Right lobe of liver (tissue), 6 donors: Measurements from ENCODE around the gene KRT84. TPM values are rescaled to one million over a fixed set of nuclear protein-coding genes. Genes with fewer than 3 reads are reported as not detected.

Experiments
- ATAC-seq, 4 donors: fragments of 200-7000 bp; cut with Tn5 transposase; one replicate each; pipeline ENCODE4 v1.9.1; 2020; ENCODE audit warnings: mild to moderate bottlenecking in 4 of 4, moderate library complexity in 4 of 4
- DNase-seq, 3 donors: peaks; one replicate each; pipeline ENCODE4 v3.0.0-alpha.2; 2020
- H3K27ac ChIP-seq, 3 donors: fragments of 200-600 bp; one replicate each; pipeline ENCODE4 v1.8.0; 2022
- H3K27me3 ChIP-seq, 2 donors: fragments of 200-600 bp; one replicate each; pipeline ENCODE4 v1.8.0; 2022
- H3K36me3 ChIP-seq, 4 donors: fragments of 200-600 bp; sonication (generic) in 1 of 4; one replicate each; pipeline versions ENCODE4 v1.5.1 to v1.8.0; 2017 to 2022; ENCODE audit warnings: control low read depth in 1 of 4
- H3K4me1 ChIP-seq, 4 donors: fragments of 200-600 bp; sonication (generic) in 1 of 4; one replicate each; pipeline versions ENCODE4 v1.5.1 to v1.8.0; 2017 to 2022; ENCODE audit warnings: control low read depth in 1 of 4
- H3K4me3 ChIP-seq, 3 donors: fragments of 200-600 bp; one replicate each; pipeline ENCODE4 v1.8.0; 2022
- H3K9me3 ChIP-seq, 4 donors: fragments of 200-600 bp; sonication (generic) in 1 of 4; one replicate each; pipeline versions ENCODE4 v1.5.1 to v1.8.0; 2017 to 2022; ENCODE audit warnings: control low read depth in 1 of 4
- CTCF ChIP-seq, 4 donors: fragments of 200-600 bp in 3 of 4; fragments of 450-650 bp in 1 of 4; IDR thresholded peaks; one replicate each; pipeline versions ENCODE4 v1.5.1 to v1.8.0; 2016 to 2022; ENCODE audit warnings: antibody characterized with exemption in 4 of 4, mild to moderate bottlenecking in 2 of 4
- POLR2A ChIP-seq: fragments of 450-650 bp; IDR thresholded peaks from one replicate; pipeline ENCODE4 v1.6.1; 2017; ENCODE audit warnings: antibody characterized with exemption, mild to moderate bottlenecking
- WGBS: methylation state at CpG from one replicate; pipeline ENCODE4 v1.1.6; 2018; ENCODE audit warnings: low coverage, low lambda C conversion rate; ENCODE audit not compliant: insufficient coverage; ENCODE audit errors: missing lambda C conversion rate; 5-methylcytosine and 5-hydroxymethylcytosine counted together
- intact Hi-C, 2 donors: fragments of 100-400 bp; cut with DNase I; formaldehyde crosslinking; loops; one replicate each; pipeline versions ENCODE4 v1.11.2 to v1.14.1; 2022
- total RNA-seq, 6 experiments: library from RNA; depleted of rRNA in 2 of 6; stranded (reverse); fragments of >200 nt in 2 of 6; fragmentation: NEBNext Ultra II Directional in 3 of 6; extraction: Animal tissue kit (Norgen Biotek cat#: 25700) in 3 of 6; gene quantifications; one replicate each; pipeline versions ENCODE4 v1.1.0 to v1.2.4, GENCODE V29; 2016 to 2023
- donor health status: DM: no; HTN: yes; CAD: no.
- donor health status: DM: no; HTN: no; CAD: no.
- donor health status: DM: no; HTN: no; CAD: no.
- donor health status: DM: no; HTN: yes; CAD: no.
- donor health status: DM: no; HTN: yes; CAD: no.

Gene KRT84
- total RNA-seq, 6 experiments from 2014 or later, result not detected

GRCh38 chr12:52366738-52367485 is 18.5 kb downstream of the KRT84 start, which contains the start of gene KRT85:
TSS of gene KRT85 (minus strand) at chr12:52367481. CDS start at chr12:52367405, 76 bp downstream.
- ATAC-seq (no peak), DNase-seq (no peak)
- peaks cover 0 to 8% (median 0%) of the 10 kb centered on the region in 4 donors for H3K4me1 ChIP-seq
- 37% methylated on average over 2 of the region's 42 CpGs for WGBS
- no peak within 1 kb of the TSS for H3K27ac ChIP-seq
- no peak within 1 kb of the TSS for H3K4me3 ChIP-seq
- TF ChIP-seq POLR2A (no peak), CTCF (IDR thresholded peaks at IDR 0.05) (no peak)
- H3K36me3 ChIP-seq, result no peaks in the 10 kb centered on the region
- no peaks in the 10 kb centered on the region for H3K27me3 ChIP-seq
- H3K9me3 ChIP-seq, result no peaks in the 10 kb centered on the region
- intact Hi-C loops, result loop anchor here in 1 of 2 donors (10.0 kb wide), 1 partner anchor 508 kb away; no protein-coding TSS in a partner anchor

- no peak for TF ChIP-seq POLR2A
- no peak for TF ChIP-seq CTCF (IDR thresholded peaks at IDR 0.05)
- no peaks in the 10 kb centered on the region for H3K27me3 ChIP-seq
- H3K4me3 ChIP-seq, result no peak overlapping the region
- DNase-seq (no peak), ATAC-seq (no peak)
- H3K27ac ChIP-seq, result no peak overlapping the region
- no peaks in the 10 kb centered on the region for H3K9me3 ChIP-seq
- no peaks in the 10 kb centered on the region for H3K36me3 ChIP-seq
- H3K4me1 ChIP-seq, result peaks cover 0 to 8% (median 0%) of the 10 kb centered on the region in 4 donors
- intact Hi-C loops, result loop anchor here in 1 of 2 donors (10.0 kb wide), 1 partner anchor 510 kb away; no protein-coding TSS in a partner anchor
- 95% methylated on average over 7 of the region's 14 CpGs for WGBS
These were observed 20.5 kb downstream of the KRT84 start for GRCh38 chr12:52364901-52365489.

- Histone ChIP-seq H3K27me3 (no peaks in the 10 kb centered on the region), H3K9me3 (no peaks in the 10 kb centered on the region), H3K4me1 (peaks cover 0 to 8% (median 0%) of the 10 kb centered on the region in 4 donors), H3K36me3 (no peaks in the 10 kb centered on the region), H3K4me3 (no peak overlapping the region), H3K27ac (no peak overlapping the region)
- no peak for TF ChIP-seq CTCF (IDR thresholded peaks at IDR 0.05)
- TF ChIP-seq POLR2A, result no peak
- WGBS, result 86% methylated on average over 3 of the region's 7 CpGs
- intact Hi-C loops, result loop anchor here in 1 of 2 donors (10.0 kb wide), 1 partner anchor 511 kb away; no protein-coding TSS in a partner anchor
- no peak for DNase-seq
- ATAC-seq, result no peak
These were observed 21.4 kb downstream of the KRT84 start for GRCh38 chr12:52364061-52364460.

GRCh38 chr12:52363111-52363679 is 22.3 kb downstream of the KRT84 start:
- Histone ChIP-seq H3K36me3 (no peaks in the 10 kb centered on the region), H3K4me3 (no peak overlapping the region), H3K4me1 (peaks cover 0 to 8% (median 0%) of the 10 kb centered on the region in 4 donors), H3K27ac (no peak overlapping the region), H3K27me3 (no peaks in the 10 kb centered on the region), H3K9me3 (no peaks in the 10 kb centered on the region)
- no peak for TF ChIP-seq CTCF (IDR thresholded peaks at IDR 0.05)
- no peak for TF ChIP-seq POLR2A
- DNase-seq (peak; percentile 40 to 77 (median 76)), ATAC-seq (peak; percentile 84 to 93 (median 90))
- intact Hi-C loops, result loop anchor here in 1 of 2 donors (10.0 kb wide), 1 partner anchor 512 kb away; no protein-coding TSS in a partner anchor
- 14% methylated on average over 1 of the region's 12 CpGs for WGBS
